ENCODE results near the gene PTER. TPM values are rescaled to one million over a fixed set of nuclear protein-coding genes. Genes with fewer than 3 reads are reported as not detected.

The PTER gene
- total and polyA plus RNA-seq, 3 experiments from 2014 or later: 18.3 to 26.0 (median 24.1) TPM

DNA sequence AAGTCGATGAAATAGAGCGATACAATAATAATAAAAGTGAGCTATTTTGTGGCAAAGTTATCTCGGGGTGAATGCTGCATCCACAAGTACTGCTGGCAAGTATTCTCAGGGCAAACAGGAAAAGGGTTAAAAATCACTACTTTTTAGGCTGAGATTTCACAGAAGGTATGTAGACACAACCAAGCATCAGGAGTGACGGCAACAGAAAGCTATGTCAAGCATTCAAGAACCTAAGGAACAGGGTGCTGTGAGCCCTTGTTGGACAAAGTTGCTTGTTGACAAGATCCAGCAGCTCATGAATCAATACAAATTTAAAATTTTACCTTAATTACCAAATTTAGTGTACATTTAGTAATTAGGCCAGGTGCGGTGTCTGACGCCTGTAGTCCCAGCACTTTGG, 126.1 kb downstream of the PTER start:
- Histone ChIP-seq H3K27ac (ENCODE audit: low read depth, low read length) (no peak overlapping the region), H3K9me3 (ENCODE audit: low read length) (no peaks in the 10 kb centered on the region), H3K4me3 (ENCODE audit: low read length) (no peak overlapping the region), H3K36me3 (ENCODE audit: insufficient read depth, low read length) (no peaks in the 10 kb centered on the region), H3K4me1 (ENCODE audit: insufficient read depth, low read length) (no peaks in the 10 kb centered on the region), H3K27me3 (ENCODE audit: insufficient read depth, low read length, poor library complexity, severe bottlenecking) (no peaks in the 10 kb centered on the region)
- ChIA-PET POLR2A (no interaction called here), CTCF (no interaction called here)
- peaks cover 23 to 56% of the 10 kb centered on the region in 2 donors for H3K27me3 Mint-ChIP-seq
- DNase-seq: no peak
- H3K9me3 Mint-ChIP-seq: peaks cover 0 to 6% (median 2%) of the 10 kb centered on the region in 5 donors
- peaks cover 0 to 7% (median 0%) of the 10 kb centered on the region in 3 donors for H3K36me3 Mint-ChIP-seq
- no peak overlapping the region for H3K27ac Mint-ChIP-seq
- no peaks in the 10 kb centered on the region for H3K4me1 Mint-ChIP-seq
- H3K4me3 Mint-ChIP-seq: no peak overlapping the region

Other genes with a start within 250 kb of the PTER start
- under 1 TPM; 0.18 to 0.26 TPM for gene C1QL3, start 84.9 kb downstream of the PTER start, total RNA-seq
- gene C1QL3, start 84.9 kb downstream of the PTER start, polyA plus RNA-seq: 0.31 TPM